IMR-90 (cell line): ENCODE results near the gene STAP1. TPM values are rescaled to one million over a fixed set of nuclear protein-coding genes. Genes with fewer than 3 reads are reported as not detected.
"Not testable (repeated sequence)": the region's sequence is repeated elsewhere in the genome, so short reads cannot be mapped to it uniquely, and the experiment has no call there.

Experiments used
- ATAC-seq: fragments of 200-7000 bp; cut with Tn5 transposase; 2 replicates; pipeline ENCODE4 v1.9.1; 2020; ENCODE audit warnings: low read depth, mild to moderate bottlenecking, moderate library complexity
- BruUV-seq: library from RNA; stranded (reverse); fragments of 400-500 nt; replicated peaks from 2 replicates; lab custom pipeline; 2021; lab: Mats Ljungman, UMichigan
- CTCF ChIA-PET: fragments of 300-600 bp; formaldehyde crosslinking; extraction: SDS; loops from one replicate; lab custom pipeline; 2021; ENCODE audit warnings: antibody characterized with exemption; lab: Yijun Ruan, JAX
- POLR2A ChIA-PET: fragments of 300-600 bp; sonication (Branson Sonifier 250); formaldehyde crosslinking; loops from one replicate; lab custom pipeline; 2022; ENCODE audit warnings: antibody characterized with exemption; ENCODE audit not compliant: unreplicated experiment; lab: Charles Lee
- DNase-seq: peaks from one replicate; pipeline ENCODE4 v3.0.0; 2013
- H2AFZ ChIP-seq: replicated peaks from 2 replicates; pipeline ENCODE3; 2013; ENCODE audit warnings: low read length, mild to moderate bottlenecking; ENCODE audit not compliant: poor library complexity
- H2AK5ac ChIP-seq: 2 replicates; pipeline ENCODE4 v1.6.1; 2013; ENCODE audit warnings: low read depth, low read length, inconsistent platforms
- H2AK9ac ChIP-seq: replicated peaks from 2 replicates; pipeline ENCODE3; 2013; ENCODE audit warnings: mild to moderate bottlenecking, low read depth, low read length, moderate library complexity; ENCODE audit not compliant: poor library complexity
- H2BK120ac ChIP-seq: 2 replicates; pipeline ENCODE4 v1.6.1; 2013; ENCODE audit warnings: low read depth, low read length, inconsistent platforms
- H2BK15ac ChIP-seq: 3 replicates; pipeline ENCODE4 v1.6.1; 2013; ENCODE audit warnings: low read depth, low read length, inconsistent platforms
- H2BK20ac ChIP-seq: 2 replicates; pipeline ENCODE4 v1.6.1; 2013; ENCODE audit warnings: low read depth, mild to moderate bottlenecking, inconsistent platforms, low read length, moderate library complexity
- H2BK5ac ChIP-seq: 2 replicates; pipeline ENCODE4 v1.6.1; 2013; ENCODE audit warnings: mild to moderate bottlenecking, low read depth, low read length, inconsistent platforms; ENCODE audit not compliant: poor library complexity, severe bottlenecking
- H3K14ac ChIP-seq: replicated peaks from 2 replicates; pipeline ENCODE4 v1.6.1; 2013; ENCODE audit warnings: low read depth, low read length, inconsistent platforms
- H3K18ac ChIP-seq: 2 replicates; pipeline ENCODE4 v1.6.1; 2013; ENCODE audit warnings: low read depth, low read length, control low read depth
- H3K23ac ChIP-seq: 2 replicates; pipeline ENCODE4 v1.6.1; 2013; ENCODE audit warnings: low read depth, low read length, inconsistent platforms
- H3K27ac ChIP-seq: 2 replicates; pipeline ENCODE4 v1.5.1; 2013; ENCODE audit warnings: mild to moderate bottlenecking, control low read depth, low read length; ENCODE audit not compliant: insufficient read depth
- H3K27me3 ChIP-seq: 2 replicates; pipeline ENCODE4 v1.6.1; 2013; ENCODE audit warnings: low read length; ENCODE audit not compliant: control insufficient read depth, insufficient read depth
- H3K36me3 ChIP-seq: 2 replicates; pipeline ENCODE4 v1.6.1; 2013; ENCODE audit warnings: low read length, mixed read lengths; ENCODE audit not compliant: control insufficient read depth, insufficient read depth
- H3K4ac ChIP-seq: 2 replicates; pipeline ENCODE4 v1.6.1; 2013; ENCODE audit warnings: low read depth, low read length, inconsistent platforms
- H3K4me1 ChIP-seq: 2 replicates; pipeline ENCODE4 v1.6.1; 2013; ENCODE audit warnings: low read length, mixed read lengths; ENCODE audit not compliant: control insufficient read depth, insufficient read depth
- H3K4me2 ChIP-seq: 2 replicates; pipeline ENCODE4 v1.6.1; 2013; ENCODE audit warnings: low read depth, mild to moderate bottlenecking, control low read depth, low read length, moderate library complexity
- H3K4me3 ChIP-seq: 2 replicates; pipeline ENCODE4 v1.5.1; 2013; ENCODE audit warnings: low read depth, mild to moderate bottlenecking, control low read depth, low read length, moderate library complexity; ENCODE audit not compliant: insufficient read depth
- H3K56ac ChIP-seq: 2 replicates; pipeline ENCODE4 v1.6.1; 2013; ENCODE audit warnings: low read length, inconsistent platforms; ENCODE audit not compliant: insufficient read depth; ENCODE audit errors: extremely low read depth
- H3K79me1 ChIP-seq, 2 experiments: 2 replicates each; pipeline ENCODE4 v1.6.1; 2013; ENCODE audit warnings: low read length in 2 of 2, inconsistent platforms in 1 of 2, low read depth in 1 of 2
- H3K9ac ChIP-seq: 2 replicates; pipeline ENCODE4 v1.6.1; 2013; ENCODE audit warnings: low read depth, low read length, control low read depth
- H3K9me1 ChIP-seq: 2 replicates; pipeline ENCODE4 v1.6.1; 2013; ENCODE audit warnings: low read length, inconsistent platforms; ENCODE audit not compliant: insufficient read depth
- H3K9me3 ChIP-seq: 2 replicates; pipeline ENCODE4 v1.6.1; 2013; ENCODE audit warnings: low read length; ENCODE audit not compliant: control insufficient read depth, insufficient read depth
- H4K20me1 ChIP-seq: 2 replicates; pipeline ENCODE4 v1.6.1; 2013; ENCODE audit warnings: low read length, inconsistent platforms; ENCODE audit not compliant: insufficient read depth
- H4K5ac ChIP-seq: 2 replicates; pipeline ENCODE4 v1.6.1; 2013; ENCODE audit warnings: mild to moderate bottlenecking, low read depth, low read length, control low read depth
- H4K8ac ChIP-seq, 2 experiments: 2 replicates each; pipeline ENCODE4 v1.6.1; 2013; ENCODE audit warnings: low read depth in 2 of 2, low read length in 2 of 2, control low read depth in 1 of 2, inconsistent platforms in 1 of 2
- H4K91ac ChIP-seq: 2 replicates; pipeline ENCODE4 v1.6.1; 2013; ENCODE audit warnings: low read depth, low read length, inconsistent platforms; ENCODE audit not compliant: insufficient read depth
- WGBS, 2 experiments: methylation state at CpG; one replicate each; pipeline versions ENCODE4 v1.1.5 to v1.1.7; 2013; ENCODE audit warnings: missing lambda C conversion rate in 2 of 2; ENCODE audit not compliant: insufficient read length in 1 of 2; ENCODE audit errors: extremely low coverage in 2 of 2; 5-methylcytosine and 5-hydroxymethylcytosine counted together
- dilution Hi-C: fragments of 300-500 bp; cut with HindIII; formaldehyde crosslinking; loops from one replicate; pipeline ENCODE4 v1.14.3; 2018; ENCODE audit warnings: low sequenced_read_pairs; ENCODE audit not compliant: unreplicated experiment
- in situ Hi-C: fragments of 300-500 bp; cut with MboI; formaldehyde crosslinking; loops from 3 replicates; pipeline ENCODE4 v1.14.3; 2019; ENCODE audit warnings: low sequenced_read_pairs, inconsistent platforms, mixed read lengths
- intact Hi-C: fragments of 100-400 bp; cut with micrococcal nuclease; formaldehyde crosslinking; loops from 2 replicates; pipeline ENCODE4 v1.10.0; 2022
- polyA plus RNA-seq, 3 experiments: library from polyadenylated mRNA; depleted of rRNA; stranded (reverse); fragments of >200 nt; gene quantifications; 2 replicates each; pipeline ENCODE4 v1.2.3, GENCODE V29; 2012; ENCODE audit warnings: low replicate concordance in 1 of 3
- total RNA-seq: library from RNA; depleted of rRNA; stranded (reverse); fragments of >200 nt; gene quantifications from 2 replicates; pipeline ENCODE4 v1.2.3, GENCODE V29; 2012

STAP1 gene
- total and polyA plus RNA-seq, 2 of the 4 experiments (the other 2 are of a cell fraction), result not detected

GRCh38 chr4:67532397-67532796 is 26.1 kb upstream of the STAP1 start:
- H3K27ac ChIP-seq, in situ Hi-C loops, H3K4me3 ChIP-seq, CTCF ChIA-PET, intact Hi-C loops, H4K20me1 ChIP-seq, H4K5ac ChIP-seq, POLR2A ChIA-PET, H3K9me3 ChIP-seq, H3K9ac ChIP-seq, ATAC-seq, dilution Hi-C loops, BruUV-seq, H3K9me1 ChIP-seq, H3K4me1 ChIP-seq, H4K8ac ChIP-seq, DNase-seq, H3K56ac ChIP-seq, H3K18ac ChIP-seq, H3K4ac ChIP-seq, H2BK15ac ChIP-seq, H3K27me3 ChIP-seq, H3K14ac ChIP-seq, H2AK9ac ChIP-seq, H2AFZ ChIP-seq, H3K4me2 ChIP-seq, H2BK120ac ChIP-seq, H2BK20ac ChIP-seq, H2BK5ac ChIP-seq, H4K91ac ChIP-seq, H2AK5ac ChIP-seq, H3K23ac ChIP-seq: not testable (repeated sequence)
- Histone ChIP-seq H3K36me3 (peaks cover 24% of the 10 kb centered on the region), H3K79me1 (peaks cover 2 to 16% of the 10 kb centered on the region in 2 experiments; a peak in 2 of 4 replicates)
- no CpG with 5 or more reads among the region's 4 CpGs for WGBS, 2 experiments
